T-helper 1 cell treated with Interleukin-12 subunit alpha and Interleukin-12 subunit beta and Interleukin-4 antibody, amounts not matched to agents 30 ng/mL and 1 ng/mL, for 36 hours (primary cell): ENCODE results near the gene SERPINE2. TPM values are rescaled to one million over a fixed set of nuclear protein-coding genes. Genes with fewer than 3 reads are reported as not detected.
"Not testable (repeated sequence)": the region's sequence is repeated elsewhere in the genome, so short reads cannot be mapped to it uniquely, and the experiment has no call there.

Source experiments
- intact Hi-C: fragments of 100-400 bp; cut with micrococcal nuclease; formaldehyde crosslinking; loops from one replicate; pipeline ENCODE4 v1.15.1; 2024
- total RNA-seq: library from RNA; stranded (reverse); gene quantifications from 2 replicates; pipeline ENCODE4 v1.2.3, GENCODE V29; 2022

SERPINE2 gene
- total RNA-seq, 1 donor from 2014 or later, result 21.1 TPM

DNA sequence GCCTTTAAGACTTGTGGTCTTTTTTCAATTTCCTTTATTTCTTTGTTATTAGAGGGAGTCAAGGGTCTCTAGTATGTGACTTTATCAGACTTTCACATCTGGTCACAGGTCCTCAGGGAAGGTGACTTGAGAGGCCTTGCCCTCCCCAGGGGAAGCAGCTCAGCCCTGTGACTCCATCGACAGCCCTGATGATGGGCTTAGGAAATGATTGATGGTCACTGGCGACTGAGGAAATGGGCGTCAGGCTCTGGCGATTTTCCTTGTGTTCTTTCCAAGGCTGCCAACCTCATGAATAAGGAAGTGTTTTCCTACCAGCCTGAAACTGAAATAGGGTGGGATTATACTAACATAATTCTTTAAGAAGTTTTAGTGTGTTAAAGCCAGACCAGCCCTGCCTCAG is 21.1 kb downstream of the SERPINE2 start:
- intact Hi-C loops, result no loop called here

DNA sequence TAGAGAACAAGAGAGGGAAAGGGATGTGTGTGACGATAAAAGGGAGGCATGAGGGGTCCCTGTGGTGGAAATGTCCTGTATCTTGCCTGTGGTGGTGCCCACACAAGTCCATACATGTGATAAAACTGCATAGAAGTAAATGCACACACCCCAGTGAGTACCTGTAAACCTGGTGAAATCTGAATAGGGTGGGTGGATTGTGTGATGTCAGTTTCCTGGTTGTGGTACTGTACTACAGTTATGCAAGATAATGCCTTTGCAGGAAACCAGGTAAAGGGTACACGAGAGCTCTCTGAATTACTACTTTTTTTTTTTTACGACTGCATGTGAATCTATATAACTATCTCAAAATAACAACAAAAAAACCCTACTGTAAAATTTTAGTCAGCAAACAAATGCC is 22.1 kb downstream of the SERPINE2 start:
- intact Hi-C loops, result no loop called here

DNA sequence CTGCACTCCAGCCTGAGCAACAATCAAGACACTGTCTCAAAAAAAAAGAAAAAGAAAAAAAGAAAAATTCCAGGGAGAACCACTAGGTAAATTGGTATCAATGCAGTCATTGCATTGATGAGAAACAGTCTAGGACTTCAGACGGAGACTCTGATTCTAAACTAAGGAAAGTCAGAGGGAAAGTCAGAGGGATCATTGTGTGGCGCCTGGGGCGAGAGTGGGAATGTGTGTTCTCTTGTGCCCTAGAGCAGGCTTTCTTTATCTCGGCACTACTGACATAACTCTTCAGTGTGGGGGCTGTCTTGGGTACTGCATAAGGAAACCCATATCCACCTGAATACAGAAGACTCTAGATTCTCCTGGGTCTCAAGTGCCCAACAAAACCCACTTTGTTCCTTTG is 24.8 kb downstream of the SERPINE2 start:
- intact Hi-C loops, result no loop called here

DNA sequence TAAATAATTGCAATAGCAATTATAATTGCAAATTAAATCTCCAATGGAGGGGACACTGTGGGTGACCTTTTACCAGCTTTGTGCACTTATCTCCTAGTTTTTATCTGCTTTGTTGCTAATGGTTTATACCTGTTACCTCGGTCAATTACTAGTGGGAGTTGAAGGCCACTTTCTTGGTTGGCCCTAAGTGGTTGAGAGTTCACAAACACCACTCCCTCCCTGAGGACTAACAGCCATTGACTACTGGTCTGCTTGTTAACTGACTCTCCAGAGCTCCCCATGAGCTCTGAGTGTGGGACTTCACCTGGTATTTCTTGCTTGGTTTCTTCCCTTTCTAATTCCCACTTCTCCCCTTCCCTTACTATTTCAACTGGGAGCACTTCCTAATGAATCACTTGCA is 27.2 kb downstream of the SERPINE2 start:
- intact Hi-C loops, result loop anchor here (1.0 kb wide), 1 partner anchor 11 kb away; no protein-coding TSS in a partner anchor

DNA sequence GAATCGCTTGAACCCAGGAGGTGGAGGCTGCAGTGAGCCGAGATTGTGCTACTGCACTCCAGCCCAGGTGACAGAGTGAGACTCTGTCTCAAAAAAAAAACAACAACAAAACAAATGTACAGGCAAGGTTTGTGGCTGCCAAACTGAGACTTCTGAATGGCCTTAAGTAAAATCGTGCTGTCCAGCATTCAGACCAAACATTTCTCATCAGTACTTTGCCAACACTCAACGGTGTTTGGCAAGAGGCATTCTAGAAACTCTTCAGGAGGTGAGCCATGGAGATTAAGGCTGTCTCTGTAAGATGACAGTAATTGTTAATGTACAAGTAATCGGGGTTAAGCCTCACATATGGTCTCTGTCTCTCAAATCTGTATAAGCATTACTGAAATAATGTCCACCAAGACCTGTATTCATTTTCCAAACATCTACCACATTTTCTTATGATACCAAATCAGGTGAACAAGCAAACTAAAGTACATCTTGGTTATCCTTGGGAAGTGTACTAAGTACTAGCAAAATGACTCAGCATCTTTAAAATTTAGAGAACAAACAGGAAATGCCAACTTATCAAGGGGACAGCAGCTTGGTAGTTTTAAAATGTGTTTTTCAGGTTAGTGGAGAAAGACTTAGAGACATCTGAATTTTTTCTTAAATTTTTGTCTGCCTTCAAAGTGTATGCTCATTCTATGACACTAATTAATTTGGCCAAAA is 29.3 kb downstream of the SERPINE2 start:
- intact Hi-C loops, result loop anchor here (1.0 kb wide), 1 partner anchor 29 kb away; no protein-coding TSS in a partner anchor

DNA sequence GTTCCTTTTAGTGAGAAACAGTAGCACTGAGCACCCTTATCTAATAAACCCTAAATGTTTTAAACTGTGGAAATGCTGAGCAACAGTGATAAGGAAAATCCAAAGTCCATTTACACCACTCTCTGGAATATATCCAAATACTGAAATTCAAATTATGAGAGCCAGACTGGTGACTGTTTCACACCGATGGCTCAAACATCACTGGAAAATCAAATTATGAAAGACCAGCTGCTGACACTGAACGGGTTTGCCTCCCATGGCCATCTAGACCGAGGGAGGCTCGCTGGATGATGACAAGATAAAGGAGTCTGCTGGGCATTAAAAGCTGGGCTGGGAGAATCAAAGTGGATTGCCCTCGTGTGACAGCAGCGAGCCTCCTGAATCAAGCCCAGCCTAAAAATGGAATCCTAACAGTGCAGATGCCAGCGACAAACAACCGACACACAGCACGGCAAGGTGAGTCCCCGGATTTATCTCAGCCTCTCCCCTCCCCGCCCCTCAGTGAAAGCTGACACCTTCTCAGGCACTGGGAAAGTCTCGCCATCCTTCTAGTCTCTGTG is 30.3 kb downstream of the SERPINE2 start:
- intact Hi-C loops, result no loop called here

DNA sequence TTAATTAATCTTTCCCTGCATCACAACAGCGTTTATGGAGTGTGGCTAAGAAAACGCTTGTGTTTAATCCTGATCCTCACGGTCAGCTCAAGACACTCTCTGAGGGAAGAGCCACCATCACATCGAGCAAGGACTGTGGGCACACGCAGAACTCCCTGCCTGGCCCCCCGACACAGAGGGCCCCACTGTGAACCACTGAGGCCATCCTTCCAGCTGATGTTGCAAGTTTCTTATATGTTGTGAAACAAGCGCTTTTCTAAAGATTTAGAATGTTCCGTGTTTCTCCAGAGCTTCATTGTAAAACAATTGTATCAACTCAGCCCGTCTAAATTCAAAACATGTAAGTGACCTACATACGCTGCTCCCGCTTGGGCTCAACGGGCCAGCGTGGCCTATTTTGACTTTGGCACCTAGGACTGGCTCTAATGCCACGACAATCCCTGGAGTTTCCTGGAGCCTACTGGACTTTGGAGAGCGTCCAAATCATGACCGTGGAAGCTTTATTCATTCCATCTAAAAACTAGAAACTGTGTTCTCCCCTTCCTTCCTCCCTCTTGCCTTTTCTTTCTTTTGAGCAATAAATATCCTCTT is 34.9 kb downstream of the SERPINE2 start:
- intact Hi-C loops, result no loop called here

DNA sequence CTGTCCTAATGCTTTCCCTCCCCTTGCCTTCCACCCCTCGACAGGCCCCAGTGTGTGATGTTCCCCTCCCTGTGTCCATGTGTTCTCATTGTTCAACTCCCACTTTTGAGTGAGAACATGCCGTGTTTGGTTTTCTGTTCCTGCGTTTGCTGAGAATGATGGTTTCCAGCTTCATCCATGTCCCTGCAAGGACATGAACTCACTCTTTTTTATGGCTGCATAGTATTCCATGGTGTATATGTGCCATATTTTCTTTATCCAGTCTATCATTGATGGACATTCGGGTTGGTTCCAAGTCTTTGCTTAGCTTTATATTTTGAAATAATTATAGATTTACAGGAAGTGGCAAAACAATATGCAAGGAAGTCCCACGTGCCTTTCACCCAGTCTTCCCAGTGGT is 38.4 kb downstream of the SERPINE2 start:
- intact Hi-C loops, result not testable (repeated sequence)

DNA sequence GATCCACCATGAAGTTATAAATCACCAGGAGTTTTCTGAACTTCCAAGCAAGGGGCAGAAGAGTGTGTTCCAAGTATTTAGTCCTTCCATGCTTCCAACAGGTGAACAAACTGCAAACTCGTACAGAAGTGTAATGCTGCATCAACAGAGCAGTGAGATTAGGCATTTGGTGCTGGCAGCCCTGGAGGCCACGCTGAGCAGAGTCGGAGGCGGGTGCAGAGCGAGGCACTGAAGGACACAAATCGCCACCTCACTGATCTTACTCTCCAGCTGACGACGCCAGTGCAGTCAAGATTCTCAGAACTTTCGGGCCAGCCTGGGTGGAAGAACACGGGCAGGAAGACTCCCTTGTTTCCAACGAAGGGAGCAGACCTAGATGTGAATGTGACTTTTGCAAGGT is 39.2 kb downstream of the SERPINE2 start:
- intact Hi-C loops, result loop anchor here (10.0 kb wide), 1 partner anchor 1665 kb away; no protein-coding TSS in a partner anchor

DNA sequence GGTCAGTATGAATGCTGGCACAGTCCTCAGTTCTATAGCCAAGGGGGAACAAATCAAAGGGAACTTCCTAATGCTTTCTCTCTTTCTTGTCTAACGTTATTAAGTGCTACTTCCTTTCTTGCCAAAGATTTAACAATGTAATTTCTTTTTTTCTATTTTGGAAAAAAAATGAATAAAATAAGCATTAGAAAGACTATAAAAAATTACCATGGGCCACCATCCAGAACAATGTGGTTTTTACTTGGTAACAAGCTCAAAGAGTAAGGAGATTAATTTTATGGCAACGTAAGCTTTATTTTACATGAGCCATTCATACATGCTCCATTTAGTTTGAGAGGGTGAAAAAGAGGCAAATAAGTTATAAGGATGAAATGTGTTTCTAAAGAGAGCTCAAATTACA is 40.1 kb downstream of the SERPINE2 start:
- intact Hi-C loops, result loop anchor here (10.0 kb wide), 1 partner anchor 1666 kb away; no protein-coding TSS in a partner anchor

DNA sequence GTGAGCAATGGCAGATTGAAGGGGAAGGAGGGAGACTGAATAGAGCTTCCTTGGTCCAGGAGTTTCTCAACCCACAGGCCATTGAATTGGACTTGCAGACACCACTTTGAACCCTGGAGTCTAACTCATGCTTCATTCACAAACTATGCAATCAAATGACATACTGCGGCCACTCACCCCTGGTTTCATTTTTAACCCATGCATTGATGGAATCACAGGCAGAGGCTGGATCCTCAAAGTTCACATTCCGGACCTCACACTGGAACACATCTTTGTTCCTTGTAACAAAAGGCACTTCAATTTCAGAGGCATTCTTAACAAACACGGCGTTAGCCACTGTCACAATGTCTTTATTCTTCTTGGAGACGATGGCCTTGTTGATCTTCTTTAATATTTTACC is 41.1 kb downstream of the SERPINE2 start:
- intact Hi-C loops, result loop anchor here (10.0 kb wide), 1 partner anchor 1667 kb away; no protein-coding TSS in a partner anchor

DNA sequence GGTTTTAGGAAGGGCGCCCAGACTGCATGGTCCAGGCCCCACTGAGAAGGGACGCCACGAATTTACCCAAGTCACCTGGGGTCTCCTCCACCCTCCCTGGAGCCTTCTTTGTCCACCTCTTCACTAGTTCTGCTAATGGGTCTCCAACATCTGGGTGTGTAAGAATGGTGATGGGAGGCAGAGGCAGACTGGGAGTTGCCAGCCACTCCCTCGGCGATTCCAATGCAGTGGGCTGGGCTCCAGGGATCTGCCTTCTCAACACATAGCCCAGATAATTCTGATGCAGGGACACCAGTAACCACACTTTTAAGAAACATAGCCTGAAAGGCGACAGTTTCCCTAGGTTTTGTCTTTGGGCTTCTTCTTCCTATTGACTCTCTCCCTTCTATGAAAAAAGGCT is 42.7 kb downstream of the SERPINE2 start:
- intact Hi-C loops, result loop anchor here (10.0 kb wide), 1 partner anchor 1668 kb away; no protein-coding TSS in a partner anchor

DNA sequence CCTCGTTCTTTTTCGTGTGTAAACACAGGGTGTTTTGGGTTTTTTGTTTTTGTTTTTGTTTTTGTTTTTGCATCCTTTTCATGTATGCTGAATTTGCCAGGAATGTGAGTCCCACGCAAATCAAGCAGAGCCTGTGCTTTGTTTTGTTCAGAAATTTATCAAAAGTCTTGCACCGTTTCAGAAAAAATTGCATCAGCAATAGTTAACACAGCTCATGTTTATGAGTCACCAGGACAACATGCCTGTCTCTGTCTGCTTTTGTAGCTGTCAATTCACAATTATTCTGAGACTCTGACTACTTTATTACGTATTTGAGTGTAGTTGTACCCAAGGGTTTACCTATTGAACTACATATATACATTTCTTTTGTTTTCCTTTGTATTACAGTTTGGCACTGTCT is 43.5 kb downstream of the SERPINE2 start:
- intact Hi-C loops, result loop anchor here (10.0 kb wide), 1 partner anchor 1669 kb away; no protein-coding TSS in a partner anchor

DNA sequence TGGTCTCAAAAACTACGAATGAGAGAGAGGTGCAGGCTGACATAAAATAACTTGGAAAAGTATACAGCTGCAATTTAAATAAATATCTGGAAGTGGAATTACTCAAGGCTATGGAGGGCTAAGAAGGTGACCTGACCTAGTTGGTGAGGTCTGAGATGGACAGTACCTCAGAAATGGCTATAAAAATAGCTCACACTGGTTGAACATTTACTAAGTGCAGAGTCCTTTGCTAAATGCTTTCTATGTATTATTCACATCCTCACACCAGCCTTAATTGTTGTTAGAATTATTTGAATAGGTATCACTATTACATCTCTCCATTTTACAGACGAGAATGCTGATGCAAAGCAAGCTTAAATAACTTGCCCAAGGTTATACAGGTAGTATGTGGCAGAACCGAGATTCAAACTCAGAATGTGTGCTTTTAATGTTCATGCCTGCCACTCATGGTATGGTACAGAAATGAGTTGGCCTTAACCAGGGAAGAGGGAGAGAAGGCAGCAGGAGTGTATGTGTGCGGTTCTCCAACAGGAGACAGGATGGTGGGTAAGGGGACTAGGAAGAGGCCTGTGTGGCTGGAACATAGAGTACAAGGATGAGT is 44.4 kb downstream of the SERPINE2 start:
- intact Hi-C loops, result loop anchor here (5.0 to 10.0 kb wide), 2 partner anchors 148 to 1670 kb away; no protein-coding TSS in a partner anchor

DNA sequence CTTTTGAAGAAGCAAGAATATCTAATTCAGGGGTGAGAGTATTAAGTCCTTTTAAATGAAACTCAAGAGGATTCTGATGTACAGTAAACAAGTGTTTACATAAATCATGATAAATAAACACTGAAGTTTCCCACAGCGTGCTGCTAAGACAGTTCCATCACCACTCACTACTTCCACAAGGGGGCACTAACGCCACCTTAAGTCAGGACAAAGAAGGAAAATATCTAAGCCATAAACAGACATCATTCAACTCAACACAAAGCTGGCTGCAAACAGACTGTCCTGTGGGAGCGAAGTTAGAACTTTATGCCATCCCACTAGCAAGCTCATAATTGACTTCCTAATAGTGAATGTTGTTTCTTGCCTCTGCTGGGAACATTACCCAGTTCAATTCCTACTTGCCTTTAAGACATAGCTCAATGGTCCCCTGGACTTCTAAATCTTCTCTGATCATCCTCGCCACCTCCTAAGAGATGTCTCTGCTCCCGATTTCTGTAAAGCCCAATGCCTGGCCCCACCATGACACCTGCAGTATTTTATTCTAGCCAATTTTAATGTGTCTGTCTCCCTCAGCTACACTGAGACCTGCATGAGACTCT is 45.4 kb downstream of the SERPINE2 start:
- intact Hi-C loops, result loop anchor here (1.0 to 10.0 kb wide), 9 partner anchors 23 to 1671 kb away; partner anchors contain the start of gene SERPINE2

DNA sequence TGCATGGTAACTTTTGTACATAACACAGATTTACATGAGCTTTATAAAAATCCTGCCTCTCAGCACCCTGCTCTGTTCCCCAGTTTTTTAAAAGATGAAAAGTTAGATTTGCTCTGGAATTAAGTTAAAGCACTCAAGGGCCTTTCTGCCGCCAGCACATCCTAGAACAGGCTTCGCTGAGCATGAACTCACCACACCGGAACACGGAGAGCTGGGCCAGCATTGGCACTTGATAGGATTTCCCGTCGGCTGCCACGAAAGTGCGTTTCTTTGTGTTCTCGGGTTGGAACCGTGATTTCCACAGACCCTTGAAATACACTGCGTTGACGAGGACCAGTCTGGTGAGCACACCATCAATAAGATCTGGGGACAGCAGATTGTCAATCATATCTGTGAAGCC is 47.5 kb downstream of the SERPINE2 start:
- intact Hi-C loops, result loop anchor here (5.0 to 10.0 kb wide), 2 partner anchors 151 to 1673 kb away; no protein-coding TSS in a partner anchor

DNA sequence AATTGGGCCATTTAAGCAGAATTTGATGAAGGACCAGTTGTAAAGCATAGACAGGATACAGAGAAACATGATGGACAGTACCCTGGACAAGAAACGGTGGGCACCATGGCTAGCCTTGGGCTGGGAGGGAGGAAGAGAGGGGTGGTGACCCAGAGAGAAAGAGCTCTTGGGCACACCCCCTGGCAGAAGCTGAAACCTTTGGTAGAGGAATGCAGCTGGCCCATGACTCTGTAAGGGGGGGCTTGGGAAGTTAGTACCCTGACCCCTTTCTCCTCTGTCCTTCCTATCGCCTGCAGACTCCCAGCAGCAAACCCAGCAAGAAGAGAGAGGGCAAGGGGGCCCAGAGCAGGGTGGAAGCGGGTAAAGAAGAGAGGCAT is 49.2 kb downstream of the SERPINE2 start:
- intact Hi-C loops, result loop anchor here (5.0 to 10.0 kb wide), 2 partner anchors 152 to 1675 kb away; no protein-coding TSS in a partner anchor

DNA sequence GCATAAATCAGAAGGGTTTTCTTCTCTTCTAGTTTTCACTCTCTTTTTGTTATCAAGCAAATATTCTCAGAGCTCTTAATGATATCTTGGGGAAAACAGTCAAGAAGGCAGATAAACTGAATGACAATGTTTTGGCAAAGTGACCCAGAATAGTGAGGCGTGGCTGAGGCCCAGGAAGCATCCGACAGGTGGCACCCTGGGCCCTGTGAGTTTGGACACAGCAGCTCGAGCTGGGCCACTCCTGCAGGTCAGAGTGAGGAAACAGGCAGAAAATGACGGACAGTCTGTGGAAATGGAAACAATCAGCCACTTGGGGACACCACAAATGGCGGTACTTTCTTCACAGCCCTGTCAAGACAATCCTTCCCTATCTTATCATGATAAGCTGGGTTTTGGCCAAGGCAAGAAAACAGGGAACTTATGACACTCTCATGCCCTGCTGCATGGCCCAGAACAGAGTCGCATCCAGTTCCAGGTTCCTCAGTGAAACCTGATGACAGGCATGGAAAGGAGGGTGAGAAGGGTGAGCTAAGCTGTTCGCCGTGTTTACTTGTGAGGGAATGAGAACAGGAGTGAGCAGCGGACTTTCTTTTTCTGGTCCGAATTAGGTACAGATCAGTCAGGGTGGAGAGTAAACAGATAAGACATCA is 49.8 kb downstream of the SERPINE2 start:
- intact Hi-C loops, result no loop called here

DNA sequence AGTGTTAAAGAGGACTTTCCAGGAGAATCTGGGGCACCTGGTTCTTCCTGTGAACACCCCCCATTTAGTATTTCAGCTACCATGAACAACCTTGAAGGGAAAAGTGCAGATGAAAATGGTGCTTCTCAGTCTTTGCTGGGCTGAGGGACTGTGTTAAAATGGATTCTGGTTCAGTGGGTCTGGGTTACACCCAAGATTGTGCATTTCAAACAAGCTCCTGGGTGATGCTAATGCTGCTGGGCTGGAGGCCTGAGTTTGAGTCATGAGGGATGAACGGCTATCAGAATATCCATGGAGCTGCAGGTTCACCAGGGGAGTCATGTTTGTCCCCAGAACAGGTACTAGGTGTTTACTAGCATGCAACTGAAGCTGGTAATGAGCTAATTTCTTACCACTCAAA is 57.8 kb downstream of the SERPINE2 start:
- intact Hi-C loops, result no loop called here

DNA sequence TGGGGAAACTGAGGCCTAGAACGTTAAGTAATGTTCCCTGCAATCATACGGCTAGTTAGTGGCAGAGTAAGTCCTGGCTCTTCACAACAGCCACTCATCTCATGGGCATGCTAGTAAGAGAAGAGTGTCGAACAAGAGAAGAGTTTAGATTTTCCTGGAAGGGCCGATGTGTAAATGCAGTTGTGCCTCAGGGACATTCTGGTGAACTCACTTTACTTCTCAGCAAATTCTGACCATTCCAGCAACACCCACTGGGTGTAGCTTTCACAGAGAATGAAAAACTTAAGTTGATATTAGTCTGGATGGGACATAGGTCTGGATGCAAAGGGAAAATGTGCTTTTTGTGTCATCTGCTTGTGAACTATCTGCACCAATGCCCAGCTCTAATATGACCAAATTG is 58.3 kb downstream of the SERPINE2 start:
- intact Hi-C loops, result no loop called here

DNA sequence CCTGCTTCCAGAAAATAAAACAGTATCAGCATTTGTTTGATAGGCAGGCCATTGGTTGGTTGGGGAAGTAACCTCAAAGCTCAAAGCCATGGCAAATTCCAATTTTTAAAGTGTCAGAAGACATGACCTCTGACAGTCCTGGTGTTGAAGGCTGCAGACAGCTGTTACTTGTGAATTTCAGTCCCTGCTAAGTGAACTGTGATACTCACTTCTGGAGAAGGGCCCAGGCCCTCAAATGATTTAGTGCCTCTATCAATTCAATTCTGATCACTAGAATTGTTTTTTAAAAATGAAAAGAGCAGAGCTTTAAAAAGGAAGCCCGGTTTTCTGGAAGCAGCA is 58.7 kb downstream of the SERPINE2 start:
- intact Hi-C loops, result no loop called here
